ENCODE results near the gene FAM229B.
A peak's percentile ranks its signal among the peaks of the same experiment; 100 is the strongest.
"Not testable (repeated sequence)": the region's sequence is repeated elsewhere in the genome, so short reads cannot be mapped to it uniquely, and the experiment has no call there.

FAM229B gene

DNA sequence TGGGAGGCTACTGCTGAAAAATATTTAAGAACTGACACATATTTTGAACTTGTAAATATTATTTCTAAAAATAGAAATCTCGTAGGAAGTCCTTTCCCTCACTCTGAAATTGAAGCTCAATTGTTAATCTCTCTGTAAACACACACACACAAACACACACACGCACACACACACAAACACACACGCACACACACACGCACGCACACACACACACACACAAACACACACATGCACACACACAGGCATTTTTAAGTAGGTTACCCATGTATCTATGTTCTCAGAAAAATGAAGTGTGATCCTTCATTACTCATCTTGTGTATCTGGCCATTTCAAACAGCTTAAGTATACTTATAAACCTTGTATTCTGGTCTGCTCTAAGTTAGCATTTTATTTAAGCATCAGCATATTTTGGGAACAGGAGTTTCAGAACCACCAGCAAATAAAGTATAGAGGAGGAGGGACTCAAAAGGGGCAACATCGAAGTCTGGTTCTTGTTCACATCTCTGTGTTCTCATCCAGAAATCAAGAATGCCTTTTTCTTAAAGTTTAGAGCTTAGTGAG is 21.9 kb upstream of the FAM229B start:
- DNase-seq = no peak

DNA sequence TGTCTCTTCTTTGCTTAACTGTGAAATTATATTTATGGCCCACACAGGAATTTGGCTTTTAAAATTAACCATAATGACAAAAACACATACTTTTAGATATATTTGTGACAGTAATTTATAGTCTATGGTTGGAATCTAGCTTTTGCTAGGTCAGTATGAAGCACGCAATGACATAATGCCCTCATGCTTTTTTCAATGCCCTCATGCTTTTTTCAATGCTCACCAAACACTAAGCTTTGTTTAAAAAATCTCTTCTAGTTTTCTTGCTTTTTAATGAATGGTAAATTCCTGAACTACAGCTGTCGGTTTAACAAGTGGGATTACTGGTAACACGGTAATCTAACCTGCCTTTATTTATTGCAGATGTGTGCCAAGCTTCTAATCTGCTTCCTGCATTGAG is 20.8 kb upstream of the FAM229B start:
- DNase-seq = no peak

DNA sequence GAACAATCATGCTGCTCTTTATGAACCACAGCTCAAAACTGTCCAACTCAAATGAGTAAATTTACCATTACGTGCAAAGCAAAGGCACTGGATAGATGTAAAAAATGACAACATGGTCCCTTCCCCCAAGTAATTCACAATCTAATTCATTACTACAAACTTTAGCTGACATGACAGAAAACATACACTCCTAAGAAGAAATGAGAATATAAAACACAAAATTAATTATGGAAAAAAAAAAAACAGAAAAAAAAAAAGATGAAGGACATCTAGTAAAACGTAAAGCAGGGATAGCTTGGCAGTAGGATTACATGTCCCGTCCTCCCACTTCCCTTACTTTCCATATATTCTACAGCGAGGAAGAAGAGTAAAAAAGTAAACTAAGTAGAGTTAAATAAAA is 5.8 kb upstream of the FAM229B start:
- no peak for DNase-seq

GRCh38 chr6:112085286-112086065 is 1.9 kb upstream of the FAM229B start:
- no peak for DNase-seq

DNA sequence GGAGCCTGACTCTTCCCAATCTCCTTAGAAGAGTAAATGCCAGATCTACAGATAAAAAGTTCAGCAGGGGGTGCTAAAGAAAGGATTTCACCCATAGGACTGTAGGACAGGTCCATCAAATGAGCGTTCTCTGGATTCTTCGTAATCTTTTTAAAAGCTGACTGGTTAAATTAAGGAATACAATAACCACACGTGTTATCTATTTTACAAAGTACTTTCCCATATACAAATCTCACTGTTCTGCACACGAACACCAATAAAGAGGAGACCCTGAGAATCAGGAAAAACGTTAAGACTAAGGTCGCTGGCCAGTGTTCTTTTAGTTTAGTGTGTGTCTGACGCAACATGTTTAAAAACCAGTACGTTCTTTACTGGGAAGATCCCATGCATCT is 651 bp upstream of the FAM229B start:
- DNase-seq = peak; percentile 0

DNA sequence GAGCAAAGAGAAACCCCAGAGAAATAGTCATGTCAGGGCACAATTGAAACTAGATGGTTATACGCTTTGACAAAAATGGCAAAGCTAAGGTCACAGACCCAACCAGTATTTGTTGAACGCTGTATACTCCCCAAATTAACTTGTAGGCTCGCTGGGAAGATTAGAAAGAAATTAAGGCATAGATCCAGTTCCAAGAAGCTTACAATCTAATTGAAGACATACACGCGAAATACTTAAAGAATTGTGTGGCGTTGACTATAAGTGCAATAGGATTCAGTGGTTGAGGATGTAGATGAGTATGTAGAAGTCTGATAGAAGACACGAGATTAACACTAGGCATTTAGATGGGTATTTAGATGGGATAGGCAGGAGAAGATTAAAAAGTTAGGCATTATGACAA is 525 bp downstream of the FAM229B start:
- no peak for DNase-seq

- no peak for DNase-seq
Observed at GRCh38 chr6:112096901-112097300, 9.5 kb downstream of the FAM229B start.

DNA sequence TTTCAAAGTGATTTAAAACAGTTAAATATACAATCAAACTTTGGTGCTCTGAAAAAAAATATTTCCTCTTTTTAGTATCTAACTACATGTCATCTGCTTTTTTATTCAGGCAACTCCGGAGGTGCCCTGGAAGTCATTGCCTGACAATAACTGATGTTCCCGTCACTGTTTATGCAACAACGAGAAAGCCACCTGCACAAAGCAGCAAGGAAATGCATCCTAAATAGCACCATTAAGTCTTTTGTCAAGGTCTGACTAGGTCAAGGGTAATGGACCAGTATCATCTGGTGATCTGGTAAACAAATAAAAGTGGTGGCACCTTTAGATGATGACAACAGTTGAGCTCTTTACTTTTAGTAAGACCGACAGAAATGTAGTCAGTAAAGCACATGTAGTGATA is 13.2 kb downstream of the FAM229B start:
- DNase-seq = no peak

GRCh38 chr6:112106026-112106425 is 18.6 kb downstream of the FAM229B start:
- not testable (repeated sequence) for DNase-seq

DNA sequence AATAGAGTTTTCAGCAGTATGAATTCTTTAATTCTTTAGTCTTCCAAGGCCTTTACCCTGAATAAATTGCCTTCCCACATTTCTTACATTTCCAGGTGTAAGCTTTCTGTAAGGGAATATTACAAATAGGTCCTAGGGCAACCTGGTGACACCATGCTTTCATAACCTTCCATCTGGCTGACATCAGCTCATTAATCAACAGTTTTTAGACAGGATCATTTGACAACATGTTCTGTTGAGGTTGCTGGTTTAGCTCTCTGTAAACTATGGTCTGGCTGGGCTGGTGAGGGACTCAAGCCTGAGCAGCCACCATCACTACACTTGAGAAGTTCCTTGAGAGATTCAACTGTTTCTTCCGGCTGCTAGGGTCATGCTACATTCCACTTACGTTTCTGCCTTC is 19.2 kb downstream of the FAM229B start:
- DNase-seq = no peak

DNA sequence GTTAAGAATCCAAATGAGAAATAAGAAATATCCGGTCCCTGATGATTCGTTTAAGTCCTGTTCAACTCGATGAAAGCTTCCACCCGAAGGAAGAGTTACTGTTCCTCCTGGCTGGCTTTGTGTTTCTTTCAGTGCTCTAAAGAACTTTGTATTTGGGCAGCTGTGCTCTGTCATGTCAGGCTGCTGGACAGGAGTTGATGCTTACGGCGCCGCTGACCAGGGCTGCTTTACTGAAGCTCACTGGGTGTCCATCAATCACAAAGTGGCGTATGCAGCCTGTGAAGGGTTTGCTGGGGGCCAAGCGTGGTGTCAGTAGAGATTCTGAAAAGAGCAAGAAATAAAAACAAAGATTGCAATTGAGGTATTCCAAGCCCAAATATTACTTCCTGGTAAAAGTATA is 21.9 kb downstream of the FAM229B start:
- DNase-seq = no peak

- DNase-seq = no peak
Observed at GRCh38 chr6:112113431-112113830, 26.0 kb downstream of the FAM229B start.

DNA sequence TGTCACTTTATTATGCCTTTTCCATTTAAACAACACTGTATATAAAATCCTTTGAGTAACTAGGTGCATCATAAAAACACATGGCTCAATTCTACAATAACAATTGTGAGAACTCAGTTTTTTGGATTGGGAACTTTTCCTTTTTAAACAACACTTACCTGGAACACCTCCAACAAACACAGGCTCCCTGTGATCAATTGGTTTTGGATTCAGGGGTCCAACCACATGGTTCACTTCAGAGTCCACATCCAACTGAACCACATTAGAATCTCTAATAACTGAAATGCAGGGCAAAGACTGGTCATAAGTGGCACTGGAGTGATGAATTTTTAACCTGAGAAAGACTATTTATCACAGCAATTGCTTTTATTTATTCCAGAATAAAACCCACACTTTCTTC is 26.5 kb downstream of the FAM229B start:
- DNase-seq = no peak

- DNase-seq = no peak
Observed at GRCh38 chr6:112114577-112115223, 27.3 kb downstream of the FAM229B start.

GRCh38 chr6:112116221-112116620 is 28.8 kb downstream of the FAM229B start:
- no peak for DNase-seq

DNA sequence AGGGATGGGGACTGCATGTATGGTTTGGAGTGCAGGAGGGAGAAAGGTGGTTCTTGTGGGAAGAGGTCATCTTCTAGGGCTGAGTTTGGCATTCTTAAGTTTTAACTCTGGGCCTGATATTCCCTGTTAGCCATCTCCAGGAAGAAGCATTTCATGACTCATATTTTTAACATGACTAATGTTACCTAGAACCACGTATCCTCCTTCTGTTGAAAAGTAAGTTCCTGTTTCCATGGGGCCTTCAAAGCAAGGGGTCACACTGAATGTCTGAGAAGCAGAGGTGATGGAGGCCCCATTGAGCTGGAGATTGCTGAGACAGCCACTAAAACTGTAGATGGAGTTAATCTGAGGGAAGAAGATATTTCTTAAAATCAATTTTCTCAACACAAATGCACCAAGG is 30.2 kb downstream of the FAM229B start:
- DNase-seq = no peak

GRCh38 chr6:112118034-112118433 is 30.6 kb downstream of the FAM229B start:
- DNase-seq = no peak

DNA sequence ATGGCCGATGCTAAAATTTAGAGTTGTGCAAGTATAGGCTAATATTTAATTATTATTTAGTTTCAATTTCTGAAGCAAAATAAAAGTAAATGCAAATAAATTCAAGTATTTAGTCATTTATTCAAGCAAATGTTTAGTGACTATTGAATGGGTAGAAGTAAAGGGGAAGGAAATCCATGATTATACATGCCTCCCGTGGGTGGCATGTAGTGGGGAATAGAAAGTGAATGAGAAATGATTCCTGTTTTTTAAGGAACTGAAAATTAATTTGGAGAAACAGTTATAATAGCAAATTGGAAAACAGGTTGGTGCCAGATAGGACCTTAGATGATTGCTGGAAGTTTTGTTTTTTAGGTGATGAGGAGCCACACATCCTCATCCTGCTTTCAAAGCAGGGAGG is 35.4 kb downstream of the FAM229B start:
- DNase-seq = no peak

DNA sequence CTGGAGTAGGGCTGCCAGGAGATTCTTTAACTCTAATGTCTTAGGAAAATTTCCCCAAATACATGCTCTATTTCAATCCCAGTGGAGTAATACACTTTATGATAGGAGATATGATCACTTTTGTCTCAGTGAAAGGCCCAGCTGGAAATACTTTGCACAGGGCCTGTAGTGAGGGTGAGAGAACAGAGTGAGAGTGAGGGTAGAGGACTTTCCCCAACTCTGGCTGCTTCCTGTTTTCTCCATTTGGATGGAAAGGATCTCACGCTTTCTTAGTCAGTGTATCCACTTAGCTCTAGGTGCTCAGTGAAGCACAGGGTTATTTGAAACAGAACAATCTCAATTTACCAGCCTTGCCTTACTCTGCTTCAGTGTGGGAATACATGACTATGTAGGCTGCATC is 36.6 kb downstream of the FAM229B start:
- no peak for DNase-seq

DNA sequence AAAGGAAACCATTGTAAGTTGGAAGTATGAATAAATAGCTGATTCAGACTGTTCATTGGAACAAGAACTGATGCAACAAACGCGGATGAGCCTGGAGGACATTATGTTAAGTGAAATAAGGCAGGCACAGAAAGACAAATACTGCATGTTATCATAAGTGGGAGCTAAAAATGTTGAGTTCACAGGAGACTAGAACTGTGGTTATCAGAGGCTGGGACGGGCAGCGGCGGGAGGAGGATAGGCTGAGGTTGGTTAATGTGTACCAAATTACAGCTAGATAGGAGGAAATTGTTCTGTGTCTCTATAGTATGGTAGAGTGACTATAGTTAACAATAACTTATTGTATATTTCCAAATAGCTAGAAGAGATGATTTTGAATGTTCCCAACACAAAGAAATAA is 40.8 kb downstream of the FAM229B start:
- DNase-seq = no peak

DNA sequence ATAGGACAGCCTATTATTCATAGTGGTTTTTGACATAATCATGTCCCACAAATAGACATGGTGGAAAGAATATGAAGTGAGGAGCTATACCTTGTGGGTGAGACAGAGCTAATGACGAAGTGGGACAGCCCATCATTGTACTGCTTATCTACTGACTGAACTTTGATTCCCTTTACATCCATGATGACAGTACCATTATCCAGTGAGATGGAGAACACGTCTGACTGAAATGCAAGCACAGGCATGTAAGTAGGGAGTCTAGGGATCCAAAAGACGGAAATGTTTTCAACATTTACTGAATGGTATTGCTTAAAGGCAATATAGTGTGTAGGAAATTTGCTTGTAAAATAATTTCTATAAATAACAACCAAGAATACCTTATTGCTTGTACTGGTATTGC is 43.5 kb downstream of the FAM229B start:
- DNase-seq = no peak

- no peak for DNase-seq
Observed at GRCh38 chr6:112139052-112139451, 51.7 kb downstream of the FAM229B start.

DNA sequence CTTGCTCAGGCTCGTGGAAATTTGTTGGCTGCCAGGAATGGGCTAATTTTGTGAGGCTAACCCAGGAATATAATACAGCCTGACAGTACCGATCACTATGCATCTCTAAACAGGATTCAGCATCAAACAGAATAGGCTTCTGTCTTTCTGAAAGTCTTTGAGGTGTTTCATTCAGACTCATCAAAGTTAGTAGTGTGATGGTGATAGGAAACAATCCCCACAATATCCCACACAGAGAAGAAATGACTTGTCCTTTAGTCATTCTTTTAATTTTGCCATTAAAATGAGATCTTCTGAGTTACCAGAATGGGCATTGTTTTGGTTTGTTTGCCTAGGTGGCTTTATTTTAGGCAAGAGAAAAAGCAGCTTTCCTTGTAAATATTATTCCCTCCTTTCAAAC is 54.3 kb downstream of the FAM229B start:
- DNase-seq = no peak

DNA sequence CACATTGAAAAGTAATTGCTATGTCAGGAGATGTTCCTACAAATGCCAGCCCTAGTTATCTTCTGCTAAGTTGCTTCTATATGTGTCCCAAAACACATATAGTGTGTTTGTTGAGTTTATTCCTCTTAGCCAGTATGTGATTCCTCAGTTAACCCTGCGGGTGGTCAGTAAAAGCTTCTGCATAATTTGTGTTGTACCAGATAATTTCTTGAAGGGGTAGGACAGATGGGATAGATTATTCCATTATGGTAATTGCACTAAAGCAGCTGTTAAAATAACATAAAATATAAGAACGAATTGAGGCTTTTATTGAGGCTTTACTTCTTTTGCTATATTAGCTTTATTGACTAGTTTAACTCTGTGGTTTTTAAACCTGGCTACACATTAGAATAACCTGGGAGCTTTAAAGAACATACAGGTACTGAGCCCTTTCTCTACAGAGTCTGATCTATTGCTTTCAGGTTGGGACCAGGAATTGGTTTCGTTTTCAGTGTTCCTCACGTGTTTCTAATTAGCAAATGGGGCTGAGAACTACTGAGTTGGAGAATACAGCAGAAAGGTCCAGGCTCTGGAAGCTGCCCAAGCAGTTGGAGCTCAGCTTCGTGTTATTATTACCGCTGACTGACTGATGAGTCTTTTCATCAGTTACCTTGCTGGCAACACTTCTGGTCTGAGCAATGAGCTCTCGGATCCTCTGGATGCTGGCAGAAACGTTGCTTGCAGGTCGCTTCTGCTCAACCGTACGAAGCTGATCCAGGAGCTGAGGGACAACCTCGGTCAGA is 56.9 kb downstream of the FAM229B start:
- DNase-seq = no peak

All from NCI-H1092 (cell line).